Mesenchymal stem cell (in vitro differentiated cells and primary cell): ENCODE measurements around the gene RNF128.
A peak's percentile ranks its signal among the peaks of the same experiment; 100 is the strongest.

Experiments used
- DNase-seq: peaks from one replicate; pipeline ENCODE4 v3.0.0-alpha.2; 2013
- H2AFZ ChIP-seq: one replicate; pipeline ENCODE4 v1.6.1; 2013; ENCODE audit warnings: low read depth, mild to moderate bottlenecking, control low read depth, inconsistent platforms, low read length, moderate library complexity
- H2AK5ac ChIP-seq: 2 replicates; pipeline ENCODE4 v1.6.1; 2013; ENCODE audit warnings: low read length, moderate library complexity, mild to moderate bottlenecking, inconsistent platforms; ENCODE audit not compliant: severe bottlenecking
- H2BK120ac ChIP-seq: one replicate; pipeline ENCODE4 v1.6.1; 2013; ENCODE audit warnings: low read depth, mild to moderate bottlenecking, inconsistent platforms, low read length, moderate library complexity
- H2BK12ac ChIP-seq, 2 experiments: one replicate each; pipeline ENCODE4 v1.6.1; 2013; ENCODE audit warnings: inconsistent platforms in 2 of 2, low read length in 2 of 2, mild to moderate bottlenecking in 2 of 2, moderate library complexity in 2 of 2, control low read depth in 1 of 2
- H2BK15ac ChIP-seq: one replicate; pipeline ENCODE4 v1.6.1; 2013; ENCODE audit warnings: mild to moderate bottlenecking, low read depth, inconsistent platforms; ENCODE audit not compliant: poor library complexity, severe bottlenecking
- H2BK5ac ChIP-seq: 2 replicates; pipeline ENCODE4 v1.6.1; 2013; ENCODE audit warnings: low read depth, mild to moderate bottlenecking, low read length, control low read depth, inconsistent platforms; ENCODE audit not compliant: poor library complexity, severe bottlenecking
- H3K14ac ChIP-seq, 2 experiments: one replicate each; pipeline ENCODE4 v1.6.1; 2013; ENCODE audit warnings: inconsistent platforms in 2 of 2, low read length in 2 of 2, control low read depth in 1 of 2, mild to moderate bottlenecking in 1 of 2, moderate library complexity in 1 of 2
- H3K18ac ChIP-seq, 2 experiments: one replicate each; pipeline ENCODE4 v1.6.1; 2013; ENCODE audit warnings: inconsistent platforms in 2 of 2, low read length in 2 of 2, control low read depth in 1 of 2, low read depth in 1 of 2, mild to moderate bottlenecking in 1 of 2
- H3K23ac ChIP-seq, 2 experiments: one replicate each; pipeline ENCODE4 v1.6.1; 2013; ENCODE audit warnings: inconsistent platforms in 2 of 2, low read length in 2 of 2, mild to moderate bottlenecking in 2 of 2, moderate library complexity in 2 of 2, control low read depth in 1 of 2
- H3K27ac ChIP-seq: 2 replicates; pipeline ENCODE4 v1.5.1; 2013; ENCODE audit warnings: mild to moderate bottlenecking, moderate library complexity, low read length, control low read depth, inconsistent platforms; ENCODE audit not compliant: poor library complexity, severe bottlenecking
- H3K27me3 ChIP-seq, 2 experiments: 2 replicates each; pipeline versions ENCODE4 v1.6.1 to v1.7.0; 2013; ENCODE audit warnings: low read length in 2 of 2, mild to moderate bottlenecking in 2 of 2, moderate library complexity in 2 of 2, control low read depth in 1 of 2, inconsistent platforms in 1 of 2; ENCODE audit not compliant: control insufficient read depth in 1 of 2, insufficient read depth in 1 of 2
- H3K36me3 ChIP-seq, 2 experiments: 2 replicates each; pipeline versions ENCODE4 v1.6.1 to v1.7.0; 2013; ENCODE audit warnings: low read length in 2 of 2, control low read depth in 1 of 2, inconsistent platforms in 1 of 2, low read depth in 1 of 2, mild to moderate bottlenecking in 1 of 2; ENCODE audit not compliant: insufficient read depth in 2 of 2, control insufficient read depth in 1 of 2
- H3K4ac ChIP-seq, 2 experiments: one replicate each; pipeline ENCODE4 v1.6.1; 2013; ENCODE audit warnings: inconsistent platforms in 2 of 2, low read length in 2 of 2, mild to moderate bottlenecking in 2 of 2, moderate library complexity in 2 of 2, control low read depth in 1 of 2, low read depth in 1 of 2
- H3K4me1 ChIP-seq: 2 replicates; pipeline ENCODE4 v1.6.1; 2013; ENCODE audit warnings: low read depth, low read length, control low read depth; ENCODE audit not compliant: control insufficient read depth, insufficient read depth
- H3K4me2 ChIP-seq: 2 replicates; pipeline ENCODE4 v1.6.1; 2013; ENCODE audit warnings: low read length, mild to moderate bottlenecking, inconsistent platforms; ENCODE audit not compliant: poor library complexity, severe bottlenecking
- H3K4me3 ChIP-seq, 2 experiments: 2 replicates each; pipeline versions ENCODE4 v1.5.1 to v1.7.0; 2013; ENCODE audit warnings: low read length in 2 of 2, mild to moderate bottlenecking in 2 of 2, control low read depth in 1 of 2, low read depth in 1 of 2; ENCODE audit not compliant: insufficient read depth in 1 of 2
- H3K79me1 ChIP-seq: replicated peaks from 2 replicates; pipeline ENCODE4 v1.6.1; 2013; ENCODE audit warnings: mild to moderate bottlenecking, control low read depth, low read length, inconsistent platforms; ENCODE audit not compliant: poor library complexity, severe bottlenecking
- H3K9ac ChIP-seq: 2 replicates; pipeline ENCODE4 v1.7.0; 2013; ENCODE audit warnings: mild to moderate bottlenecking, low read length, moderate library complexity
- H3K9me3 ChIP-seq: 2 replicates; pipeline ENCODE4 v1.7.0; 2013; ENCODE audit warnings: mild to moderate bottlenecking, low read length; ENCODE audit not compliant: control insufficient read depth
- H4K8ac ChIP-seq: one replicate; pipeline ENCODE4 v1.6.1; 2013; ENCODE audit warnings: inconsistent platforms, mild to moderate bottlenecking, low read length, moderate library complexity
- H4K91ac ChIP-seq: one replicate; pipeline ENCODE4 v1.6.1; 2013; ENCODE audit warnings: mild to moderate bottlenecking, low read length, inconsistent platforms
- WGBS: methylation state at CpG from one replicate; pipeline ENCODE4 v1.1.7; 2013; ENCODE audit warnings: mixed read lengths; 5-methylcytosine and 5-hydroxymethylcytosine counted together

The RNF128 gene

GRCh38 chrX:106780264-106780663 is 53.8 kb downstream of the RNF128 start:
- Histone ChIP-seq H3K27ac (peak overlapping the region; percentile 23), H3K79me1 (no peaks in the 10 kb centered on the region), H2AK5ac (no peak overlapping the region), H2AFZ (no peak overlapping the region), H3K4me2 (no peak overlapping the region), H3K27me3 (peaks cover 0 to 29% of the 10 kb centered on the region in 2 experiments), H3K23ac (no peak overlapping the region), H4K91ac (no peak overlapping the region), H3K4me1 (no peaks in the 10 kb centered on the region), H2BK15ac (no peak overlapping the region), H3K14ac (no peak overlapping the region), H3K9ac (no peak overlapping the region), H2BK5ac (no peak overlapping the region), H2BK120ac (no peak overlapping the region), H3K18ac (no peak overlapping the region), H2BK12ac (no peak overlapping the region), H3K4me3 (no peak overlapping the region), H3K9me3 (no peaks in the 10 kb centered on the region), H4K8ac (no peak overlapping the region), H3K4ac (no peak overlapping the region), H3K36me3 (no peaks in the 10 kb centered on the region)
- WGBS, result no CpG with 5 or more reads among the region's 2 CpGs
- no peak for DNase-seq

- Histone ChIP-seq H3K18ac (no peak overlapping the region), H4K91ac (no peak overlapping the region), H3K14ac (no peak overlapping the region), H3K27ac (peak overlapping the region; percentile 23), H3K9me3 (no peaks in the 10 kb centered on the region), H3K79me1 (no peaks in the 10 kb centered on the region), H2BK15ac (no peak overlapping the region), H2BK120ac (no peak overlapping the region), H3K4me1 (no peaks in the 10 kb centered on the region), H3K27me3 (peaks cover 0 to 29% of the 10 kb centered on the region in 2 experiments), H2BK5ac (no peak overlapping the region), H2AFZ (no peak overlapping the region), H3K9ac (no peak overlapping the region), H2AK5ac (no peak overlapping the region), H3K23ac (no peak overlapping the region), H2BK12ac (no peak overlapping the region), H3K4me2 (no peak overlapping the region), H3K4ac (no peak overlapping the region), H4K8ac (no peak overlapping the region), H3K4me3 (no peak overlapping the region), H3K36me3 (no peaks in the 10 kb centered on the region)
- no peak for DNase-seq
- 63% methylated on average over 1 of the region's 1 CpG for WGBS
These were observed 54.3 kb downstream of the RNF128 start for GRCh38 chrX:106780664-106781377.

- H3K18ac ChIP-seq, result no peak overlapping the region
- no peak overlapping the region for H3K27ac ChIP-seq
- no peak overlapping the region for H3K4ac ChIP-seq
- no peaks in the 10 kb centered on the region for H3K9me3 ChIP-seq
- no peak overlapping the region for H2AFZ ChIP-seq
- no peak overlapping the region for H2BK5ac ChIP-seq
- no peak overlapping the region for H3K14ac ChIP-seq
- H2BK120ac ChIP-seq, result no peak overlapping the region
- H3K9ac ChIP-seq, result no peak overlapping the region
- WGBS, result 20% methylated on average over 6 of the region's 7 CpGs
- H2BK15ac ChIP-seq, result no peak overlapping the region
- H2AK5ac ChIP-seq, result no peak overlapping the region
- H3K4me3 ChIP-seq, result no peak overlapping the region
- no peaks in the 10 kb centered on the region for H3K4me1 ChIP-seq
- no peak overlapping the region for H4K8ac ChIP-seq
- no peaks in the 10 kb centered on the region for H3K36me3 ChIP-seq
- H3K4me2 ChIP-seq, result no peak overlapping the region
- H3K27me3 ChIP-seq, result peaks cover 0 to 21% of the 10 kb centered on the region in 2 experiments
- no peaks in the 10 kb centered on the region for H3K79me1 ChIP-seq
- no peak overlapping the region for H3K23ac ChIP-seq
- no peak overlapping the region for H2BK12ac ChIP-seq
- H4K91ac ChIP-seq, result no peak overlapping the region
- DNase-seq, result no peak
These were observed 57.2 kb downstream of the RNF128 start for GRCh38 chrX:106783716-106784115.

- Histone ChIP-seq H4K91ac (no peak overlapping the region), H3K9me3 (no peaks in the 10 kb centered on the region), H3K18ac (no peak overlapping the region), H3K4me1 (no peaks in the 10 kb centered on the region), H3K27ac (no peak overlapping the region), H3K23ac (no peak overlapping the region), H3K27me3 (peaks cover 0 to 32% of the 10 kb centered on the region in 2 experiments), H2AK5ac (no peak overlapping the region), H3K4ac (no peak overlapping the region), H3K14ac (no peak overlapping the region), H2BK5ac (no peak overlapping the region), H2BK12ac (no peak overlapping the region), H3K79me1 (no peaks in the 10 kb centered on the region), H3K4me2 (no peak overlapping the region), H3K9ac (no peak overlapping the region), H3K36me3 (no peaks in the 10 kb centered on the region), H4K8ac (no peak overlapping the region), H2BK15ac (no peak overlapping the region), H2AFZ (no peak overlapping the region), H3K4me3 (no peak overlapping the region), H2BK120ac (no peak overlapping the region)
- no CpG with 5 or more reads among the region's 1 CpG for WGBS
- DNase-seq, result no peak
These were observed 65.0 kb downstream of the RNF128 start for GRCh38 chrX:106791495-106791894.
